Islet precursor cell (in vitro differentiated cells): ENCODE measurements around the gene POLG2.
"Not testable (repeated sequence)": the region's sequence is repeated elsewhere in the genome, so short reads cannot be mapped to it uniquely, and the experiment has no call there.

ENCODE experiments used
- DNase-seq: peaks from one replicate; pipeline ENCODE4 v3.0.0-alpha.2; 2018

Gene POLG2

DNA sequence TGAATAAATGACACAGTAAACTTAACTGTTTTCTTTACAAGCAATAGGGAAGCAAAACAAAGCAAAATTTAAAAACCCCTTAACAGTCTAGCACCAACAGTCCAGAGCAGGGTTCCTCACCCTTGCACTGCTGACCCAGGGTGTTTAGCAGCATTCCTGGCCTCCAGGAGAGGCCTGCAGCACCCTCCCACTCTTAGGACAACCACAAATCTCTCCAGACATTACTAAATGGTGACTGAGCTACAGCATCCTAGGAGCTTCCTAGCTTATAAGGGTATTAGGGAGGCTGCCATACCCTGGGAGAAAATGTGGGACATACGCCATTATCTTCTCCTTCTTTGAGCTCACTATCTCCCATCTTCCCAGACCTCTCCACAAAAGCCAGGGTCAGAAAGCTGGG is 15.9 kb downstream of the POLG2 start:
- peak; percentile 80 for DNase-seq

DNA sequence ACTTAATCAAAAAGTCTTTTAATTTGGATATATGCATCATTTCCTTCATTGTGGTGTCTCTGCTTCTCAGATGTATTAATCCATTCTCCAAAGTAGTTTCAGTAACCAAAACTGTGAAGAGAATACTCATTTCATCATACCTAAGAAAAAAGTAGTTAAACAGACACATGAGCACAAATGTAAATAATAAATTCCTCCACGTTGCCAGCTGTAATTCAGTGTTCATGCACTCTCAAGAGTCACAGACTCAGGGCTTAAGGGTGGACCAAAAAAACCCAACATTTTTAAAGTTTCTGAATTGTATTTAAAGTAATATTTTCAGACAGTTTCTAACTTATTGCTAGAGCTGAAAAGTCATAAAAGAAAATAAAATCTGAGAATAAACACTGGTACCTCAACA is 19.0 kb downstream of the POLG2 start:
- no peak for DNase-seq

DNA sequence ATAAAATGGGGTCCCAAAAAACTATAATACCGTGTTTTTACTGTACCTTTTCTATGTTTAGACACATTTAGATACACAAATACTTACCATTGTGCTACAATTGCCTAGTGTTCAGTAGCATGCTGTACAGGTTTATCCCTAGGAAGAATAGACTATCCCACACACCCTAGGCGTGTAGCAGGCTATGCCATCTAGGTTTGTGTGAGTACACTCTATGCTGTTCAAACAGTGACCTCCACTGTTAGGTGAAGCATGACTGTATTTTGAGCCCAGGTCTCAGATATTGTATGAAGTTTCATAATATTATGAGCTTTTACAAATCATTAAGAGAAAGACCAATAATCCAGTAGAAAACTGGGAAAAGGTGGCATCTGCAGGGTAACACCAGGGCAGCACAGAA is 24.3 kb downstream of the POLG2 start:
- DNase-seq, result no peak

DNA sequence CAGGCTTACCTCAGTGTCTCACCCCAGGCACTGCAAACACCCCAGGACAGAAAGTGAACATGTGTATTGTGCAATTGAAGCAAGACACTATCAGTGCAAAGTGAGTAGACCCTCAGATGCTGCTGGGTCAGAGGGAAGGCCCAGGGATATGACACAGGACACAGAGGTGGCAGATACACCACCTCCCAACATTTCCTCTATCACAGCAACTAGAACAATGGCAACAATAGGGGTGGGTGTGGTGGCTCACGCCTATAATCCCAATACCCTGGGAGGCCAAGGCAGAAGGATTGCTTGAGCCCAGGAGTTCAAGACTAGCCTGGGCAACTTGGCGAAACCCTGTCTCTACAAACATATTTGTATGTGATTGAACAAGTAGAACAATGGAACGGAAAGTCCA is 25.4 kb downstream of the POLG2 start:
- no peak for DNase-seq

DNA sequence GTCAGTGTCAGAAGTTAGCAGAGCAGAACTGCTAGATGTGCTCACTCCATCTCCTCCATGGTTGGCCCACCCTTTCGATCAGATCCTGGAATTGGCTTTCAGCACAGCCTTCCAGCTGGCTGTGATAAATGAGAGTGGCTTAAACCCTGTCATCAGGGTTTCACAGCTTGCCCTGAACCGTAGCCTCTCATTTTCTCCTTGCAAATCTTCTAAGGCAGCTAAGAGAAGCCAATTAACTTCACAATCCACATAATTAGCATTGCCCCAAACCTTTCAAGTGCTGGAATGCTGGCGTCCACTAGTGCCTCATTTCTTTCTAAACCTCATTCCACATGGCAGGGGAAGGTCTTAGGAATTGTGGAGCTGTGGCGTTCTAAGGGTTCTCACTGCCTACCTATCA is 26.2 kb downstream of the POLG2 start:
- DNase-seq, result peak; percentile 73

DNA sequence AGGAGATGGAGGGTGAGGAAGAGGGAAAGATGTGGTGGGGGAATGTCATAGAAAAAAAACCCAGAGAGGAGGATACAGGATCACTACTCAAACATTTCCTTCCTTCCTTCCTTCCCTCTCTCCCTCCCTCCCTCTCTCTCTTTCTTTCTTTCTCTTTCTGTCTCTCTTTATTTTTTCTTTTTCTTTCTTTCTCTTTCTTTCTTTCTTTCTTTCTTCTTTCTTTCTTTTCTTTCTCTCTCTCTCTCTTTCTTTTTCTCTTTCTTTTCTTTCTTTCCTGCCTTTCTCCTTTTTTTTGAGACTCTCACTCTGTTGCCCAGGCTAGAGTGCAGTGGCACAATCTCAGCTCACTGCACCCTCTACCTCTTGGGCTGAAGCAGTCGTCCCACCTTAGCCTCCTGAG is 30.0 kb downstream of the POLG2 start:
- not testable (repeated sequence) for DNase-seq

DNA sequence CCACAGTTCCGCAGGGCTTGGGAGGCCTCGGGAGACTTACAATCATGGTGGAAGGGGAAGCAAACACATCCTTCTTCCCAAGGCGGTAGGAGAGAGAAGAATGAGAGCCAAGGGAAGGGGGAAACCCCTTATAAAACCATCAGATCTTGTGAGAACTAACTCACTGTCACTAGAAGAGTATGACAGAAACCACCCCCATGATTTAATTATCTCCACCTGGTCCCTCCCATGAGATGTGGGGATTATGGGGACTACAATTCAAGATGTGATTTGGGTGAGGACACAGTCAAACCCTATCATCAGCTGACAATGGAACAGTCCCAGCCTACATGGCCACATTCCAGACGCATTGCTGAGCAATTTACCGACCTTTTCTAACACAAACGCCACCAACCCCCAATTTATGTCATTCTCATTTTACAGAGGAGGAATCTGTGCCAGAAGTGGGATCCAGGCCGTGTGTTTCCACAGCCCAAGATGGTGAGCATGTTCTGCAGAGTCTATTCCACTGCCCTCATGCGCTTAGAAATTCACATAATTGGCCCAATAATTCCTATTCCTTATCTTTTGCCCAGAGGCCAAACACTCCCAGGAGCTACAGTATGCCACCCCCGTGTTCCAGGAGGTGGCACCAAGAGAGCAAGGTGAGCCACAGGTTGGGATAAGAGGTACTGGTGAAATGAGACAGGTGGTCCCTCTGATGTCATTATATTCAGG is 30.7 kb downstream of the POLG2 start:
- peak; percentile 61 for DNase-seq

DNA sequence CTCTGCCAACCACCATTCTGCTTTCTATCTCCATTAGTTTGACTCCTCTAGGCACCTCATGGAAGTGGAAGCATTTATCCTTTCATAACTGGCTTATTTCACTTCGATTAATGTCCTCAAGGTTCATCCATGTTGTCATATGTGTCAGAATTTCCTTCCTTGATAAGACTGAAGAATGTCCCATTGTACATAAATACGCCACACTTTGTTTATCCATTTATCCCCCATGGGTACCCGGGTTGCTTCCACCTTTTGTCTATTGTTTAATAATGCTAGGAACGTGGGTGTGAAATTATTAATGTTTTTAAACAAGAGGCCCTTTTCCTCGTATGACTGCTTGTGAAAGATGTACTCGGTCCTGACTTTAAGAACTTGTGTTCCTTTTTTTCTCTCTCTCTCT is 35.1 kb downstream of the POLG2 start:
- no peak for DNase-seq

DNA sequence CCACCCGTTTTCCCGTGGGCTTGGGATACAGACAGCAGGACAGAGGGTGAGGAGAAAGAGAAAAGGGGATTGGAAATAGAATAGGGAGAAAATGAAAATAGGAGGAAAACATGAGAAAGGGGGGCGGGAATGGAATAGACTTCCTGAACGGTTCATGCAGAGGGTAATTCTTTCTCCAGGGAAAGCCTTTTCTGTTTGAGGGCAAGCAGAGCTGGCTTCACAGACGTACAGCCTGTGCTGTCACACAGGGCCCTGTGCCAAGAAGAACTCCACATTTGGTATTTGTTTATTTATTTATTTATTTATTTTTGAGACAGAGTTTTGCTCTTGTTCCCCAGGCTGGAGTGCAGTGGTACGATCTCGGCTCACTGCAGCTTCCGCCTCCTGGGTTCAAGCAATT is 35.9 kb downstream of the POLG2 start:
- no peak for DNase-seq

DNA sequence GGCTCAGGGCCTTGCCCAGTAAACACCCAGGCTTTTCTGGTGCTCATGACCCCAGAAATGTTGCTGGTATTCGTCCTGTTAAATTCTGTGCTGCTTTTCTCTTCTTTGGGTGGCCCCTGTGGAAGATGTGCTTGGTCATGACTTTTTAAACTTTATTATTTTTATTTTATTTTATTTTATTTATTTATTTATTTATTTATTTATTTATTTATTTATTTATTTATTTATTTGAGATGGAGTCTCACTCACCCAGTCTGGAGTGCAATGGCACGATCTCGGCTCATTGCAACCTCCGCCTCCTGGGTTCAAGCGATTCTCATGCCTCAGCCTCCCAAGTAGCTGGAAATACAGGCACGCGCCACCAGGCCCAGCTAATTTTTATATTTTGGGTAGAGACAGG is 37.0 kb downstream of the POLG2 start:
- DNase-seq, result not testable (repeated sequence)

DNA sequence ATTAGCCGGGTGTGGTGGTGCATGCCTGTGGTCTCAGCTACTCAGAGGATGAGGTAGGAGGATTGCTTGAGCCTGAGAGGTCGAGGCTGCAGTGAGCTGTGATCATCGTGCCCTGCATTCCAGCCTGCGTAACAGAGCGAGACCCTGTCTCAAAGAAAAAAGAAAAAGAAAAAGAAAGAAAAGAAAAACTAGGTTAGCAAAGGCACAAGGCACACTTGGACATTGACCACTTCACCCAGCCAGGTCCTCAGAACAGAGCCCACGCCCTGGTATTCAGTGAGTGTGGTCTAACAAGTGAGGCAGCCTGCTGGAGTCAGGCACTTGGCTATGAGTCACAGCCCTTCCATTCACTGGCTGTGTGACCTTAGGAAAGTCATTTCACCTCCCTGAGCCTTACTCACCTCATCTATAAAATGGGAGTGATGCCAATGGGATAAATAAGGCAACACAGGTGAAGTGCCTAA is 37.5 kb downstream of the POLG2 start:
- peak; percentile 72 for DNase-seq

DNA sequence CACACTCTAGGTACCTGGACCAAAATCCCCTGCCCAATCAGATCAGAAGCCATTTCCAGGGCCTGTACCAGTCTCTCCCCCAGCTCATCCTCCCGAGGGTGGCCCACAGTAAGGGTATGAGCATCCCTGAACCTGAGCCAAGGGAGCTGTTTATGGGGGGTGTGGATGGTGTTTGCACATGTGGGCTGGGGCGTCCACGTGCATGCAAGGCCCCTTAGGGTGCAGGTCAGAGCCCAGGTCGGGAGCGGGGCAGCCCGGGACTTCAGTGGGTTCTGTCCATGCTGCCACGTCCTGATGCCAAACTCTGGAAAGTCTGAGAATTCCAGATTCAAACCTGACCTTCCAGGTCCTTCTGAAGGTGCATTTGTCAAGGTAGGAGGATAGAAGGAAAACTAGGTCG is 38.1 kb downstream of the POLG2 start:
- no peak for DNase-seq

DNA sequence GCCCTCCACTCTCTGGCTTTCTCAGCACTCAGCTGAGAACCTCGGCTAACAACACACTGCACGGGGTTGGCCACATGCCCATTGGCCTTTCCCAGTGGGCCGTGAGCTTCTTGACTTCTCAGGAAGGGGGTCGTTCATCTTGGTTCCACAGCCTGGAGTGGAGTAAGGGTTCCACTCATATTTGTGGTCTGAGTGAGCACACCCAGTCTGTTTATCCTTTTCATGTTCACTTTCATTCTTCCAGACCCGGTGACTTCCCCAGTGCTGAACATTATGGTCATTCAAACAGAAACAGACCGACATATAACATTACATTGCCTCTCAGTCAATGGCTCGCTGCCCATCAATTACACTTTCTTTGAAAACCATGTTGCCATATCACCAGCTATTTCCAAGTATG is 39.7 kb downstream of the POLG2 start:
- DNase-seq, result no peak

DNA sequence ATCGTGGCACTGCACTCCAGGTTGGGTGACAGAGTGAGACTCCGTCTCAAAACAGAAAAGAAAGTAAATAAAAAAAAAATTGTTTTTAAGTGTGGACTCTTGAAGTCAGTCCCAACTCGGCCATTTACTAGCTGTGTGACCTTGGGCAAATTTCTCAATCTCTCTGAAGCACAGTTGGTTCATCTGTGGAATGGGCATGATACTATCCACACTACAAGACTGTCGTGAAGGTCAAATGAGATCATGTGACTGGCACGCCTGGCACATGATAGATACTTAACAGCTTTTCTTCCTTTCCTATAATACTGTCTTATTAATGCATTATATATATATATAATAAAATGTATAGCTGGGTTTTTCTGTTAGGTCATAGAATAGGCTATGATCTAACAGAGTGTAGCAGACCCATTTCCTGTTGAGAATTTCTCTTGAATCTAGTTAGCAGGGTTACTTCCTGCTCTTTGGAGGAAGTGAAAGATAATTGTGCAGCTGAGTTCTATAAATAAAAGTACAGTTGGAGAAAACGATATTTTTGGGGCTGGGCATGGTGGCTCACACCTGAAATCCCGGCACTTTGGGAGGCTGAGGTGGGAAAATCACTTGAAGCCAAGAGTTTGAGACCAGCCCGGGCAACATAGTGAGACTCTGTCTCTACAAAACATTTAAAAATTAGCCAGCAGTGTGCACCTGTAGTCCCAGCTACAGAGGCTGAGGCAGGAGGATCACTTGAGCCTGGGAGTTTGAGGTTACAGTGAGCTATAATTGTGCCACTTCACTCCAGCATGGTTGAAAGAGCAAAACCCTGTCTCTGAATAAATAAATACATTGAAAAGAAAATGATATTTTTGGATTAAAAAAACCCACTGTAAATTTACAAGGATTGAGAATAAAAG is 40.6 kb downstream of the POLG2 start:
- DNase-seq, result no peak

DNA sequence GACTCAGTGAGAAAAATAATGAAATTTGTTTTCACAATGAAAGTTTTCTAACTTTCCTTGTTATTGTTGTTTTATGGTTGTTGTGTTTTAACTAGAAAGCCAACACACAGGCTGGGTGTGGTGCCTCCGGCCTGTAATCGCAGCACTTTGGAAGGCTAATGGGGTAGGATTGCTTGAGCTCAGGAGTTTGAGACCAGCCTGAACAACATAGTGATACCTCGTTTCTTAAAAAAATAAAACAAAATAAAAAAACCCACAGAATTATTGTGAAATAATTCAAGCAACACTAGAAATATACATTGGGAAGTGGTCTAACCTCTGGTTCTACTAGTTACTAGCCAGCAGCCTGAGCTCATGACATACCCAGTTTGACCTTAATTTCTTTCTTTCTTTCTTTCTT is 47.3 kb downstream of the POLG2 start:
- no peak for DNase-seq

DNA sequence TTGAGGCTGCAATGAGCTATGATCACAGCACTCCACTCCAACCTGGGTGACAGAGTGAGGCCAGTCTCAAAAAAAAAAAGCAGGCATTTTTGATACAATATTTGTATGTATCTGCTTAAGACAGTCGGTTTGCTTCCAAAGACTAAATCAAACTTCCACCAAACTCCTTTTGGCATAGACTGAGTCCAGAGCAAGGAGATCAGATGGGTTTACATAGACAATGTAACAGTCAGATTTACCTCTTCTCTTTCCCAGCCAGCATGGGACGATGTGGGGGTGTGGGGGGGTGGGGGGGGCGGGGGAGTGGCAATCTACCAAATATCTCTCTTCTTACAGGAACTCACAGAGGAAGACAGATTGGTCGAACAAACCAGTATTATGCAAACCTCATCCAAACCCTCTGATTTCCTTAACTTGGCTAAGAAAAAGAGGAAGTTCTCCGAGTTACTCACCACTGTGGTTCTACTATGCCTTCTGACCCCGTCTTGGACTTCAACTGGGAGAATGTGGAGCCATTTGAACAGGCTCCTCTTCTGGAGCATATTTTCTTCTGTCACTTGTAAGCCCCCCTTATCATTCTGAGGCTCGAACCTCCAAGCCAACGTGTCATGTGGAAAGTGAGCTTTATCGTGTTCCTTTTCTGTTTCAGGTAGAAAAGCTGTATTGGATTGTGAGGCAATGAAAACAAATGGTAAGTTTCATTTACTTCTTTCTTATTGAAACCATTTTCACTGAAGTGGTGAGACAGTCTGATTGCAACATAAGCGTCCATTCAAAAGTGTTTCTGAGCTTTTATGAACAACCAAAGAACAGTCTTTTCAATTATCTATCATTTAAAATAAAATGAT is 48.0 kb downstream of the POLG2 start, which contains the start of gene MILR1:
MILR1 (plus strand) TSS at position 451 of the 848 bp plus-strand sequence; CDS start at position 505, 54 bp downstream.
- no peak for DNase-seq

DNA sequence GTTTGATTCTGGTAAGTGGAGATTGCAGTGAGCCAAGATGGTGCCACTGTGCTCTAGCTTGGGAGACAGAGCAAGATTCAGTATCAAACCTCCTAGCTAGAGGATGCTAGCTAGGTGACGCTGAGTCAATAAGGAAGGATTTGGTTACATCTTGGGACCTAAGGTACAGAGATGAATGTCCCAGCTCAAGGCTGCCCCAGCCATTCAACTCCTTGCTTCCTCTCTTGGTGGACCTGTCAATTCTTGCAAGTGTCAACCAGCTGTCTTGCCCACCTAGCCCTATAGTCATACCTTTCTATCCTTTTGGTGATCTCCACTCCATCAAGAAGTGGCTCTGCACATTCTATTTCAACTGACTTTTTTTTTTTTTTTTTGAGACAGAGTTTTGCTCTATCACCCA is 49.3 kb downstream of the POLG2 start:
- DNase-seq, result no peak

DNA sequence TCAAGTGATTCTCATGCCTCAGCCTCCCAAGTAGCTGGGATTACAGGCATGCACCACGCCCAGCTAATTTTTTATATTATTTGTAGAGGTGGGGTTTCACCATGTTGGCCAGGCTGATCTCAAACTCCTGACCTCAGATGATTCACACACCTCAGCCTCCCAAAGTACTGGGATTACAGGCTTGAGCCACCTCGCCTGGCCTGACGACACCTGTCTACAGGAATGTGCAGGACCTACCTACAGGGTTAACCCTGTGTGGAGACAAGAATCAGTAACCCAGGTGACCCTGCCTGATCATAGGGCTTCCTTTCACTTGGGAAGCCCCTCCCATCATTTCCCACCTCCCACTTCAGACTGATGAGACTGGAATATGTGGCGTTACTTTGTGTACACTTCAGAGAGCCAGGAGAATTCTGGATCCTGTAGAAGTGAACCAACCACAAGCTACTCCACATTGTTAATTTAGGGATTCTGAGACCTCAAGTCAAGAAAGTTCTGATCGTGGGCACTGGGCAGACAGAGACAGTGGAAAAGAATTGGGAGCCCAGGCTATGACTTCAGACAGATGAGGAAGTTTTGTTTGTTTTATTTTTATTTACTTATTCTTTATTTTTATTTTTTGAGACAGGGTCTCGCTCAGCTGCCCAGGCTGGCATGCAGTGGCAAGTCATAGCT is 53.6 kb downstream of the POLG2 start:
- no peak for DNase-seq

DNA sequence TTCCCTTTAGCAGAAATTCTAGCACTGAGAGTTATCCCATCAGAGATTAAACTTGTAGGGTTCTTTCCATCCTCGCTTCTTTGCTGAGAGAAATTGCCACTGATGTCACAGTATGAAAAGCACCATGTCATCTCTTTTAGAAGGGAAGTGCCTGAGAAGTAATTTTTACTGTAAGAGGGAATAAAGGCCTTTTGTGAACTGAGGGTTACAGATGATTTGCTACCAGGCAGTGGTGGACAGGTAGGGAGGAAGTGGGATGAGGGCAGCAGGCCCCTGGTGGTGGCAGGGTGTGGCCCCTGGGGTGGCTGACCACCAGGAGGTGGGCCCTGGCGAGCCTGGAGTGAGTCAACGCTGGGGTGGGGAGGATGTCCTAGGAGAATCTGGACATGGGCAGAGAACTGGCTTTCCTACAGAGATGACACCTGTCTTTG is 54.3 kb downstream of the POLG2 start:
- no peak for DNase-seq

DNA sequence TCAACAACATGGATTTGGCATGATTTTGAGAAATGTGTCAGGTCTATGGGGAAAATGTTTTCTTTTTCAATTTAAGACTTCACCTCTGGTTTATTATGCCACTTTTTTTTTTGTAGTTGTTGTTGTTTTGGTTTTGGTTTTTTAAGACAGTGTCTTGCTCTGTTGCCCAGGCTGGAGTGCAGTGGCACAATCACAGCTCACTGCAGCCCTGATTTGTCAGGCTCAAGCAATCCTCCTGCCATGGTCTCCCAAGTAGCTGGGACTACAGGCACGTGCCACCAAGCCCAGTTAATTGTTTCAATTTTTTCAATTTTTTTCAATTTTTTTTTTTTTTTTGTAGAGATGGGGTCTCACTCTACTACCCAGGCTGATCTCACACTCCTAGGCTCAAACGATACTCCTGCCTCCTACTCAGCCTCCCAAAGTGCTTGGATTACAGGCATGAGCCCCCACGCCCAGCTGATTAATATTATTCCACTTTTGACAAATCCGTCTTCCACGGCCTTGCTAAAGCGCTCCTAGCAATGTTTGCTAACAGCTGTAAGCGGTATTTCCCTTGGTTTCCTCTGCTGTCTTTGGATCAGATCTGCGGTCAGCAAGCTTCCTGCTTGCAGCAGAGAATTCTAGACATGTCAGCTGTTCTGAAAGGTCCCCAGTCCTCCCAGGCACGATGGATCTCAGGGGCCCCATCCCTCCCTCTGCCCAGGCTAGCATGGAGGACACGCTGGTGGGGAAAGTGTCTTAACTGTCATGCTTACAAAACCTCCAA is 54.9 kb downstream of the POLG2 start:
- DNase-seq, result no peak

DNA sequence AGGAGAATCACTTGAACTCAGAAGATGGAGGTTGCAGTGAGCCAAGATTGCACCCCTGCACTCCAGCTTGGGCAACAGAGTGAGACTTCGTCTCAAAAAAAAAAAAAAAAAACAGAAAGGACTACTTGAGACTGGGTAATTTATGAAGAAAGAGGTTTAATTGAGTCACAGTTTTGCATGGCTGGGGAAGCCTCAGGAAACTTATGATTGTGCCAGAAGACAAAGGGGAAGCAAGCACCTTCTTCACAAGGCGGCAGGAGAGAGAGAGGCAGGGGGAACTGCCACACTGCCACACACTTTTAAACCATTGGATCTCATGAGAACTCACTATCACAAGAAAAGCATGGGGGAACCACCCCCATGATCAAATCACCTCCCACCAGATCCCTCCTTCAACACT is 56.9 kb downstream of the POLG2 start:
- no peak for DNase-seq

DNA sequence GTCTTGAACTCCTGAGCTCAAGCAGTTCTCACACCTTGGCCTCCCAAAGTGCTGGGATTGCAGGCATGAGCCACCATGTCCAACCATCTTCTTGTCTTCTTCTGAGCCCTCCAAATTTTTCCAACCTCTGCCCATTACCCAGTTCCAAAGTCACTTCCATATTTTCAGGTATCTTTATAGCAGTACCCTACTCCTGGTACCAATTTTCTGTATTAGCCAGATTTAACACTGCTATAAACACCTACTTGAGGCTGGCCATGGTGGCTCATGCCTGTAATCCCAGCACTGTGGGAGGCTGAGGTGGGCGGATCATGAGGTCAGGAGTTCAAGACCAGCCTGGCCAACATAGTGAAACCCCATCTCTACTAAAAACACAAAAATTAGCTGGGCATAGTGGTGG is 57.3 kb downstream of the POLG2 start:
- DNase-seq, result not testable (repeated sequence)
